ENCODE data around the gene NME7.

GRCh38 chr1:169089776-169090175 is 277.8 kb downstream of the NME7 start:
- TF ChIP-seq POLR2AphosphoS5 (IDR thresholded peaks at IDR 0.05; ENCODE audit: low read depth): no peak
- no peak for TF ChIP-seq CTCF (conservative IDR thresholded peaks at IDR 0.05; ENCODE audit: low read depth in 2 of 2)
- no peak for TF ChIP-seq REST (IDR thresholded peaks at IDR 0.05; ENCODE audit: unreplicated experiment)
- TF ChIP-seq EZH2phosphoT487 (IDR thresholded peaks at IDR 0.05; ENCODE audit: unreplicated experiment): no peak
- TF ChIP-seq STAT1 (IDR thresholded peaks at IDR 0.05; ENCODE audit: unreplicated experiment): no peak
- TF ChIP-seq JUNB (IDR thresholded peaks at IDR 0.05; ENCODE audit: unreplicated experiment): no peak
- no peak for TF ChIP-seq CREB1 (CRISPR knock-in tag; IDR thresholded peaks at IDR 0.05; ENCODE audit: low read depth)
- TF ChIP-seq EZH2 (IDR thresholded peaks at IDR 0.05; ENCODE audit: low read depth, unreplicated experiment): no peak
- TF ChIP-seq ZNF331 (CRISPR knock-in tag; IDR thresholded peaks at IDR 0.05; ENCODE audit: low read depth): no peak
- no peak for TF ChIP-seq NANOG (IDR thresholded peaks at IDR 0.05; ENCODE audit: borderline replicate concordance)
